ENCODE measurements around the gene PGM1. TPM values are rescaled to one million over a fixed set of nuclear protein-coding genes. Genes with fewer than 3 reads are reported as not detected.

Gene PGM1
- total RNA-seq, 1 experiment from 2014 or later = 10.7 TPM

DNA sequence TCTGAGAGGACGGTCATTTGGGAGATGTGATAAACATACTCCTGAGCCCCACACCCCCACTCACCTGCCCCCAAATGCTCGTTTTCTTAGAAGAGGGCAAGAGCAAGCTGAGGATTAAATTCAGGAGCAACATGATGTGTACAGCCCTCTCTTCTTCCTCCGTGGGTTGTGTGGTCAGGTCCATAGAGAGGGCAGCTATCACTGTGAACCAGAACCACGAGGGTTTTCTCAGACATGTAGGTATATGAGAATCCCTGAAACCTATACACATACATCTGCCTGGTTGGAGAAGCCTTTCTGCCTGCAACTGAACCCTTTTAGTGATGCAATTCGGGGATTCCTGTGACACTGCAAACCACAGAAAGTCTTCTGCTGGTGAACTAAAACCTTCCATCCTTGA lies 38.9 kb downstream of the PGM1 start:
- ChIA-PET POLR2A (ENCODE audit: low non-redundant PET) (no interaction called here), CTCF (no interaction called here)
- DNase-seq (ENCODE audit: low spot score) = no peak
- TF ChIP-seq EZH2 (IDR thresholded peaks at IDR 0.05; ENCODE audit: borderline replicate concordance, low read depth, low read length, poor library complexity, severe bottlenecking) = no peak
- TF ChIP-seq, protein P1, sequence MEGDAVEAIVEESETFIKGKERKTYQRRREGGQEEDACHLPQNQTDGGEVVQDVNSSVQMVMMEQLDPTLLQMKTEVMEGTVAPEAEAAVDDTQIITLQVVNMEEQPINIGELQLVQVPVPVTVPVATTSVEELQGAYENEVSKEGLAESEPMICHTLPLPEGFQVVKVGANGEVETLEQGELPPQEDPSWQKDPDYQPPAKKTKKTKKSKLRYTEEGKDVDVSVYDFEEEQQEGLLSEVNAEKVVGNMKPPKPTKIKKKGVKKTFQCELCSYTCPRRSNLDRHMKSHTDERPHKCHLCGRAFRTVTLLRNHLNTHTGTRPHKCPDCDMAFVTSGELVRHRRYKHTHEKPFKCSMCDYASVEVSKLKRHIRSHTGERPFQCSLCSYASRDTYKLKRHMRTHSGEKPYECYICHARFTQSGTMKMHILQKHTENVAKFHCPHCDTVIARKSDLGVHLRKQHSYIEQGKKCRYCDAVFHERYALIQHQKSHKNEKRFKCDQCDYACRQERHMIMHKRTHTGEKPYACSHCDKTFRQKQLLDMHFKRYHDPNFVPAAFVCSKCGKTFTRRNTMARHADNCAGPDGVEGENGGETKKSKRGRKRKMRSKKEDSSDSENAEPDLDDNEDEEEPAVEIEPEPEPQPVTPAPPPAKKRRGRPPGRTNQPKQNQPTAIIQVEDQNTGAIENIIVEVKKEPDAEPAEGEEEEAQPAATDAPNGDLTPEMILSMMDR (conservative IDR thresholded peaks at IDR 0.05; ENCODE audit: low read depth, low read length) = no peak
- Histone ChIP-seq H3K4me3 (ENCODE audit: low read depth, low read length, poor library complexity, severe bottlenecking) (no peak overlapping the region), H3K9me3 (ENCODE audit: low read depth, low read length, poor library complexity, severe bottlenecking) (no peaks in the 10 kb centered on the region), H3K27me3 (replicated peaks; ENCODE audit: insufficient read depth, low read depth, low read length, poor library complexity) (no peaks in the 10 kb centered on the region), H3K36me3 (ENCODE audit: insufficient read depth, low read length, poor library complexity, severe bottlenecking) (no peaks in the 10 kb centered on the region), H3K27ac (ENCODE audit: low read depth, low read length, poor library complexity, severe bottlenecking) (no peak overlapping the region), H3K4me1 (ENCODE audit: insufficient read depth, low read length, poor library complexity, severe bottlenecking) (no peaks in the 10 kb centered on the region)
- no TSS peak for BruUV-seq (replicated peaks)
- intact Hi-C loops (cut with micrococcal nuclease; ENCODE audit: unreplicated experiment) = no loop called here

DNA sequence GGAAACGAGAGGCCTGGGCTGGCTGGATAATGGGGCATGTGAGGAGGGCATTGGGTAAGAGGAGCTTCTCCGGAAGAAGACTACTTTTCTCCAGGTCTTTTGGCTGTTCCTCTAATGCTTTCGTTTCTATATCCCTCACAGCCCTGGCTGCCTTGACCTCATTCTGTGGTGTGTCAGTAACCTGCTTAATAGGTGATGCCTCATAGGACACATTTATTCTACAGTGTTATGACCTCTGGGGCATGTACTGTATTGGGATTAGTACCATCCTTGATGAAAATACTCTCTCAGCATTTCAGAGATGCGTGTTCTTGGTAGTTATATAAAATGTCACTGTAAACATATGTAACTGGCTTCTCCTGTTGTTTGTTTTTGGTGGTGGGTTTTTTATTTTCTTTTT lies 40.1 kb downstream of the PGM1 start:
- Histone ChIP-seq H3K27me3 (replicated peaks; ENCODE audit: insufficient read depth, low read depth, low read length, poor library complexity) (no peaks in the 10 kb centered on the region), H3K4me1 (ENCODE audit: insufficient read depth, low read length, poor library complexity, severe bottlenecking) (no peaks in the 10 kb centered on the region), H3K36me3 (ENCODE audit: insufficient read depth, low read length, poor library complexity, severe bottlenecking) (no peaks in the 10 kb centered on the region), H3K4me3 (ENCODE audit: low read depth, low read length, poor library complexity, severe bottlenecking) (no peak overlapping the region), H3K27ac (ENCODE audit: low read depth, low read length, poor library complexity, severe bottlenecking) (no peak overlapping the region), H3K9me3 (ENCODE audit: low read depth, low read length, poor library complexity, severe bottlenecking) (no peaks in the 10 kb centered on the region)
- no TSS peak for BruUV-seq (replicated peaks)
- intact Hi-C loops (cut with micrococcal nuclease; ENCODE audit: unreplicated experiment) = no loop called here
- POLR2A ChIA-PET (ENCODE audit: low non-redundant PET) = no interaction called here
- CTCF ChIA-PET = no interaction called here
- TF ChIP-seq EZH2 (IDR thresholded peaks at IDR 0.05; ENCODE audit: borderline replicate concordance, low read depth, low read length, poor library complexity, severe bottlenecking) = no peak
- TF ChIP-seq, protein P1 (conservative IDR thresholded peaks at IDR 0.05; ENCODE audit: low read depth, low read length) = no peak
- DNase-seq (ENCODE audit: low spot score) = no peak

DNA sequence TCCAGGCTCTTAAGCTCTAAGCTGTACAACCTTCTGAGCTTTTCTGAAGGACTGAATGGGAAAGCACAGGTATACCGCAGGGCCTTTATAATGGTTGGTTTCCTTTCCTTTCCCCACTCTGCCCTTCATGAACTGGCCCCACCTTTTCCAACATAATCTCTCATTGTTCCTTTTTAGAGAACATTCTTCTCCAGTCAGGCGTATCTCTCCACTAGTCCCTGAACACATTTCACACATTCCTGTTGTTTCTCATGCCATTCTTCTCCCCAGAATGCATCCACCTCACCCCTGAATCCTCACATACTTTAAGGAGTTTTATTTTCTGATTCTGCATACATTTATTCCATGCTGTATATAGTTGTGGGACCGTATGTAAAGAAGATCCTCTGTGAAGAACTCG lies 41.3 kb downstream of the PGM1 start:
- TF ChIP-seq EZH2 (IDR thresholded peaks at IDR 0.05; ENCODE audit: borderline replicate concordance, low read depth, low read length, poor library complexity, severe bottlenecking) = no peak
- no peaks in the 10 kb centered on the region for H3K4me1 ChIP-seq (ENCODE audit: insufficient read depth, low read length, poor library complexity, severe bottlenecking)
- no peaks in the 10 kb centered on the region for H3K9me3 ChIP-seq (ENCODE audit: low read depth, low read length, poor library complexity, severe bottlenecking)
- DNase-seq (ENCODE audit: low spot score) = no peak
- no TSS peak for BruUV-seq (replicated peaks)
- ChIA-PET POLR2A (ENCODE audit: low non-redundant PET) (no interaction called here), CTCF (no interaction called here)
- no peaks in the 10 kb centered on the region for H3K27me3 ChIP-seq (replicated peaks; ENCODE audit: insufficient read depth, low read depth, low read length, poor library complexity)
- H3K27ac ChIP-seq (ENCODE audit: low read depth, low read length, poor library complexity, severe bottlenecking) = no peak overlapping the region
- no peak overlapping the region for H3K4me3 ChIP-seq (ENCODE audit: low read depth, low read length, poor library complexity, severe bottlenecking)
- intact Hi-C loops (cut with micrococcal nuclease; ENCODE audit: unreplicated experiment) = no loop called here
- H3K36me3 ChIP-seq (ENCODE audit: insufficient read depth, low read length, poor library complexity, severe bottlenecking) = no peaks in the 10 kb centered on the region

DNA sequence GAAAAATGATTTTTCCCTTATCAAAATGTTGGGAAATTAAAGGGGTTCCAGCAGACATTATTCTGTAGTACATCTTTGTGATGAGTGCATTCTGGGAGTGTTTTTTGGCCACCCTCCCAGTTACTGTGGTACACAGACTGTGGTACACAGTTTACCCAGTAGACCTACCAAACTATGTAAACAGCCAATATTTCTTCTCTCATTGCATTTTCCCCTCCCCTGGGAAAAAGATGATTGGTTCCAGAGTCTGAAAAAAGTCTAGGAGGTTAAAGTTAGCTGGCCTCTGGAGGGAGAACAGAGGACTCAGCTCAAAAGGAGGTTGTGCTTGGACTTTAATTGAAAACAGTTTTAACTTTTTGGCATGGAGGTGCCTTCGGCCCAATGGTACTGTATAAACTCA lies 42.5 kb downstream of the PGM1 start:
- CTCF ChIA-PET = no interaction called here
- no peak for DNase-seq (ENCODE audit: low spot score)
- TF ChIP-seq, protein P1 (conservative IDR thresholded peaks at IDR 0.05; ENCODE audit: low read depth, low read length) = no peak
- TF ChIP-seq EZH2 (IDR thresholded peaks at IDR 0.05; ENCODE audit: borderline replicate concordance, low read depth, low read length, poor library complexity, severe bottlenecking) = no peak
- no peaks in the 10 kb centered on the region for H3K4me1 ChIP-seq (ENCODE audit: insufficient read depth, low read length, poor library complexity, severe bottlenecking)
- POLR2A ChIA-PET (ENCODE audit: low non-redundant PET) = interaction anchor here (0.6 kb wide), 1 partner anchor 10 kb away, joined by 4 read pairs; no protein-coding TSS in a partner anchor
- intact Hi-C loops (cut with micrococcal nuclease; ENCODE audit: unreplicated experiment) = no loop called here
- H3K27me3 ChIP-seq (replicated peaks; ENCODE audit: insufficient read depth, low read depth, low read length, poor library complexity) = no peaks in the 10 kb centered on the region
- no peak overlapping the region for H3K27ac ChIP-seq (ENCODE audit: low read depth, low read length, poor library complexity, severe bottlenecking)
- no peaks in the 10 kb centered on the region for H3K36me3 ChIP-seq (ENCODE audit: insufficient read depth, low read length, poor library complexity, severe bottlenecking)
- H3K9me3 ChIP-seq (ENCODE audit: low read depth, low read length, poor library complexity, severe bottlenecking) = no peaks in the 10 kb centered on the region
- no TSS peak for BruUV-seq (replicated peaks)
- H3K4me3 ChIP-seq (ENCODE audit: low read depth, low read length, poor library complexity, severe bottlenecking) = no peak overlapping the region
